Lower leg skin (tissue), 3 donors: ENCODE results near the gene AGBL1.

Experiments
- CTCF ChIP-seq, 3 donors: fragments of 450-650 bp; IDR thresholded peaks; one replicate each; pipeline ENCODE4 v1.5.1; 2016; ENCODE audit warnings: antibody characterized with exemption in 3 of 3, mild to moderate bottlenecking in 3 of 3, moderate library complexity in 2 of 3
- POLR2A ChIP-seq, 2 donors: fragments of 450-650 bp; IDR thresholded peaks; one replicate each; pipeline ENCODE4 v1.6.1; 2016 to 2017; ENCODE audit warnings: antibody characterized with exemption in 2 of 2, mild to moderate bottlenecking in 1 of 2, moderate library complexity in 1 of 2

DNA sequence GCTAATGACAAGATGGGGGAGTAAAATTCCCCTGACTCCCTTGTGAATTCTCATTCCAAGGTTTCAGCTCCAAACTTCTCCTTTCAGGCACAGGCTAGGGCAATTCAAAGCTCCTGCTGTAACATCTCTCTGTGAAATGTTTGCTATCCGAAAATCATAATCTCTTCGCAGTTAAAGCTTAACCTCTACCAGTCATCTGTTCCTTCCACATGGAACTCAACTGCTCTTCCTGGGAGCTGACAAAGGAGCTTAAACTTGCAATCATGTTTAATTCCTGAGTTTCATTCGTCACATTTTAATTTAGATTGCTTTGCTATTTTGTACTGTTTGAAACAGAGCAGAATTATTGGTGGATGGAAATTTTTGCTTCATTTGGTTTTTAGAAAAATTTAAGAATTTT lies 328.6 kb downstream of the AGBL1 start:
- TF ChIP-seq POLR2A (IDR thresholded peaks at IDR 0.05) (no peak), CTCF (IDR thresholded peaks at IDR 0.05) (no peak)
